ENCODE data around the gene IGF1R. TPM values are rescaled to one million over a fixed set of nuclear protein-coding genes. Genes with fewer than 3 reads are reported as not detected.

Gene IGF1R
- total RNA-seq, 1 experiment from 2014 or later = 3.8 TPM

DNA sequence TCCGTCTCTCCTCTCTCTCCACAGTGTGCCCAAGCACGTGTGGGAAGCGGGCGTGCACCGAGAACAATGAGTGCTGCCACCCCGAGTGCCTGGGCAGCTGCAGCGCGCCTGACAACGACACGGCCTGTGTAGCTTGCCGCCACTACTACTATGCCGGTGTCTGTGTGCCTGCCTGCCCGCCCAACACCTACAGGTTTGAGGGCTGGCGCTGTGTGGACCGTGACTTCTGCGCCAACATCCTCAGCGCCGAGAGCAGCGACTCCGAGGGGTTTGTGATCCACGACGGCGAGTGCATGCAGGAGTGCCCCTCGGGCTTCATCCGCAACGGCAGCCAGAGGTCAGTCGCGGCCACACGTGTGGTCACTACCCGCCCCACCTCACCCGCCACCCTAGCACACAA, 243.0 kb downstream of the IGF1R start:
- Histone ChIP-seq H3K4me2 (ENCODE audit: low read length) (no peak overlapping the region), H2AFZ (ENCODE audit: low read length) (no peak overlapping the region), H3K27me3 (ENCODE audit: low read length) (no peaks in the 10 kb centered on the region), H3K79me2 (ENCODE audit: low read length) (no peaks in the 10 kb centered on the region), H3K9me2 (replicated peaks; ENCODE audit: low read length) (no peaks in the 10 kb centered on the region), H3K36me3 (ENCODE audit: low read depth, low read length) (no peaks in the 10 kb centered on the region), H3K9me3 (ENCODE audit: low read length) (no peaks in the 10 kb centered on the region), H3K27ac (ENCODE audit: low read length) (no peak overlapping the region), H3K9ac (ENCODE audit: low read length) (no peak overlapping the region), H3F3A (ENCODE audit: low read length, unreplicated experiment) (peaks cover under 1% of the 10 kb centered on the region), H3K4me3 (ENCODE audit: low read length) (no peak overlapping the region), H4K20me1 (ENCODE audit: low read length) (no peaks in the 10 kb centered on the region), H3K4me1 (ENCODE audit: insufficient read depth, low read length) (peaks cover 34% of the 10 kb centered on the region)
- DNase-seq (no peak), ATAC-seq (no peak)
- TF ChIP-seq, protein P1, sequence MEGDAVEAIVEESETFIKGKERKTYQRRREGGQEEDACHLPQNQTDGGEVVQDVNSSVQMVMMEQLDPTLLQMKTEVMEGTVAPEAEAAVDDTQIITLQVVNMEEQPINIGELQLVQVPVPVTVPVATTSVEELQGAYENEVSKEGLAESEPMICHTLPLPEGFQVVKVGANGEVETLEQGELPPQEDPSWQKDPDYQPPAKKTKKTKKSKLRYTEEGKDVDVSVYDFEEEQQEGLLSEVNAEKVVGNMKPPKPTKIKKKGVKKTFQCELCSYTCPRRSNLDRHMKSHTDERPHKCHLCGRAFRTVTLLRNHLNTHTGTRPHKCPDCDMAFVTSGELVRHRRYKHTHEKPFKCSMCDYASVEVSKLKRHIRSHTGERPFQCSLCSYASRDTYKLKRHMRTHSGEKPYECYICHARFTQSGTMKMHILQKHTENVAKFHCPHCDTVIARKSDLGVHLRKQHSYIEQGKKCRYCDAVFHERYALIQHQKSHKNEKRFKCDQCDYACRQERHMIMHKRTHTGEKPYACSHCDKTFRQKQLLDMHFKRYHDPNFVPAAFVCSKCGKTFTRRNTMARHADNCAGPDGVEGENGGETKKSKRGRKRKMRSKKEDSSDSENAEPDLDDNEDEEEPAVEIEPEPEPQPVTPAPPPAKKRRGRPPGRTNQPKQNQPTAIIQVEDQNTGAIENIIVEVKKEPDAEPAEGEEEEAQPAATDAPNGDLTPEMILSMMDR (conservative IDR thresholded peaks at IDR 0.05; ENCODE audit: low read depth, low read length) = no peak
- TF ChIP-seq EZH2phosphoT487 (IDR thresholded peaks at IDR 0.05; ENCODE audit: borderline replicate concordance, low read length) (no peak), EZH2 (IDR thresholded peaks at IDR 0.05; ENCODE audit: low read length, unreplicated experiment) (no peak)
- ChIA-PET POLR2A (ENCODE audit: unreplicated experiment) (no interaction called here), CTCF (interaction anchor here (0.6 kb wide), 1 partner anchor 143 kb away, joined by 5 read pairs; no protein-coding TSS in a partner anchor)
- intact Hi-C loops (cut with micrococcal nuclease) = no loop called here
- no TSS peak for BruUV-seq (replicated peaks)

DNA sequence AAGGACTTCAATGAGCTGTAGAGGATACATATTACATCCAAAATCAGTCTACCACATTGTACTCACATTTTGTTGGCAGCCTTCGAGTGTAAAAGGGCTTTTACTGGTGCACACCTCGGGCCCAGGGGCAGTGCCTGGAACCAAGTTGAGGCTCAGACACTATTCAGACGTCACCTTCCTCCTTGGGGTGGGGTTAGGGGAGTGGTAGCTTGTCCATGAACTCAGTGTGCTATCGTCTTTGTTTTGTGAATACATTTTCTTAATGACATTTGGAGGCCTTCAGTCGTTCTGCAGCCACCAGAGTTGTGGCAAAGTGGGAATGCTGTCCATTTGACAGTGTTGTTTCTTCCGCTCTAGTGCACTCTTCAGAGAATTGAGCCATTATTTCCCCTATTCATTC, 245.1 kb downstream of the IGF1R start:
- Histone ChIP-seq H3K4me2 (ENCODE audit: low read length) (no peak overlapping the region), H3K27me3 (ENCODE audit: low read length) (no peaks in the 10 kb centered on the region), H3K4me3 (ENCODE audit: low read length) (no peak overlapping the region), H3K4me1 (ENCODE audit: insufficient read depth, low read length) (peaks cover 50% of the 10 kb centered on the region), H3K36me3 (ENCODE audit: low read depth, low read length) (no peaks in the 10 kb centered on the region), H3K9me2 (replicated peaks; ENCODE audit: low read length) (no peaks in the 10 kb centered on the region), H3K27ac (ENCODE audit: low read length) (no peak overlapping the region), H3K79me2 (ENCODE audit: low read length) (no peaks in the 10 kb centered on the region), H4K20me1 (ENCODE audit: low read length) (no peaks in the 10 kb centered on the region), H3F3A (ENCODE audit: low read length, unreplicated experiment) (peaks cover 9% of the 10 kb centered on the region), H3K9me3 (ENCODE audit: low read length) (no peaks in the 10 kb centered on the region), H3K9ac (ENCODE audit: low read length) (no peak overlapping the region), H2AFZ (ENCODE audit: low read length) (no peak overlapping the region)
- intact Hi-C loops (cut with micrococcal nuclease) = no loop called here
- no peak for ATAC-seq
- POLR2A ChIA-PET (ENCODE audit: unreplicated experiment) = no interaction called here
- no peak for TF ChIP-seq EZH2phosphoT487 (IDR thresholded peaks at IDR 0.05; ENCODE audit: borderline replicate concordance, low read length)
- TF ChIP-seq, protein P1 (conservative IDR thresholded peaks at IDR 0.05; ENCODE audit: low read depth, low read length) = no peak
- TF ChIP-seq EZH2 (IDR thresholded peaks at IDR 0.05; ENCODE audit: low read length, unreplicated experiment) = no peak
- no peak for DNase-seq
- BruUV-seq (replicated peaks) = no TSS peak
- CTCF ChIA-PET = no interaction called here

DNA sequence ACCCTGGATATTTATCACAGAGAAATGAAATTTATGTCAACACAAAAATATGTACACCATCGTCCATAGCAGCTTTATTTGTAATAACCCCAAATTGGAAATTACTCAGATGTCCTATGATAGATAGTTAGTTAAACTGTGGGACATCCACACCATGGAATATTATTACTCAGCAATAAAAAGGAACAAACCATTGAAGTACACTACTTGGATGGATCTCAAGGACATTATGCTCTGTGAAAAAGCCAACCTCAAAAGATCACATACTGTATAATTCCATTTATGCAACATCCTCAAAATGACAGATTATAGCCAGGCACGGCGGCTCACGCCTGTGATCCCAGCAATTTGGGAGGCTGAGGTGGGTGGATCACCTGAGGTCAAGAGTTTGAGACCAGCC, 246.0 kb downstream of the IGF1R start:
- Histone ChIP-seq H3K79me2 (ENCODE audit: low read length) (no peaks in the 10 kb centered on the region), H4K20me1 (ENCODE audit: low read length) (no peaks in the 10 kb centered on the region), H3F3A (ENCODE audit: low read length, unreplicated experiment) (peaks cover 9% of the 10 kb centered on the region), H3K27me3 (ENCODE audit: low read length) (no peaks in the 10 kb centered on the region), H2AFZ (ENCODE audit: low read length) (no peak overlapping the region), H3K4me1 (ENCODE audit: insufficient read depth, low read length) (peaks cover 49% of the 10 kb centered on the region), H3K36me3 (ENCODE audit: low read depth, low read length) (no peaks in the 10 kb centered on the region), H3K4me2 (ENCODE audit: low read length) (no peak overlapping the region), H3K9ac (ENCODE audit: low read length) (no peak overlapping the region), H3K9me2 (replicated peaks; ENCODE audit: low read length) (no peaks in the 10 kb centered on the region), H3K4me3 (ENCODE audit: low read length) (no peak overlapping the region), H3K9me3 (ENCODE audit: low read length) (no peaks in the 10 kb centered on the region), H3K27ac (ENCODE audit: low read length) (no peak overlapping the region)
- BruUV-seq (replicated peaks) = no TSS peak
- TF ChIP-seq EZH2 (IDR thresholded peaks at IDR 0.05; ENCODE audit: low read length, unreplicated experiment) (no peak), EZH2phosphoT487 (IDR thresholded peaks at IDR 0.05; ENCODE audit: borderline replicate concordance, low read length) (no peak)
- TF ChIP-seq, protein P1 (conservative IDR thresholded peaks at IDR 0.05; ENCODE audit: low read depth, low read length) = no peak
- intact Hi-C loops (cut with micrococcal nuclease) = no loop called here
- ATAC-seq (no peak), DNase-seq (no peak)
- CTCF ChIA-PET = no interaction called here
- POLR2A ChIA-PET (ENCODE audit: unreplicated experiment) = no interaction called here
